ENCODE data around the gene NOP16. TPM values are rescaled to one million over a fixed set of nuclear protein-coding genes. Genes with fewer than 3 reads are reported as not detected.

Gene NOP16
- total RNA-seq, 3 donors from 2014 or later: 8.5 to 13.8 (median 12.4) TPM

DNA sequence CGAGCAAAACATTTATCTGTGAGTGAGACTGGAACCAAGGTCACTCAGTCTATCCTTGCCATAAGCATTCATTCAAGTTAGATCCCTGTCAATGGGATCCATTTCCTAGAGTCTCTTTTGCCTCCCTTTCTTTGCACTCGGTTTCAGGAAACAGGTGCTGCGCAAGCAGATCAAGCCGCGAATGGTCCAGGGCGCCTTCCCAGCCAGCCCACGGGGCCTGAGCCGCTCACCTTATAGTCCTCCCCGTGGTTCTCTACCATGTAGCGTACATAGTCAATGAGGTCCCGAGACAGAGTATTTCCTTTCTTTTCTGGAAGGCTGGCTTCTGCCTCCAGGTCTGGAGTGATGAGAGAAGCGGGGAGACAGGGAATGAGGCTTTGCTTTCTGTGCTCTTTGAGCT lies 3.4 kb downstream of the NOP16 start:
- H3K9me3 ChIP-seq: no peaks in the 10 kb centered on the region
- peaks cover 7% of the 10 kb centered on the region in 2 donors for H3K4me1 ChIP-seq
- no peak for TF ChIP-seq POLR2AphosphoS5 (IDR thresholded peaks at IDR 0.05)
- H3K4me3 ChIP-seq: no peak overlapping the region
- no peak overlapping the region for H3K27ac ChIP-seq
- H3K36me3 ChIP-seq: peaks cover 8% of the 10 kb centered on the region
- intact Hi-C loops (cut with DNase I; ENCODE audit: low total_unique reads): no loop called here
- no peaks in the 10 kb centered on the region for H3K27me3 ChIP-seq
- DNase-seq (ENCODE audit: low spot score in 2 of 2): no peak

- no peaks in the 10 kb centered on the region for H3K27me3 ChIP-seq
- intact Hi-C loops (cut with DNase I; ENCODE audit: low total_unique reads): no loop called here
- H3K36me3 ChIP-seq: peaks cover 8% of the 10 kb centered on the region
- H3K27ac ChIP-seq: no peak overlapping the region
- no peaks in the 10 kb centered on the region for H3K9me3 ChIP-seq
- no peak for DNase-seq (ENCODE audit: low spot score in 2 of 2)
- no peak overlapping the region for H3K4me3 ChIP-seq
- TF ChIP-seq POLR2AphosphoS5 (IDR thresholded peaks at IDR 0.05) (no peak), POLR2A (IDR thresholded peaks at IDR 0.05) (no peak), CTCF (IDR thresholded peaks at IDR 0.05) (no peak)
- peaks cover 7% of the 10 kb centered on the region in 2 donors for H3K4me1 ChIP-seq
These were observed 4.0 kb downstream of the NOP16 start for GRCh38 chr5:176384366-176384930.

GRCh38 chr5:176383961-176384360 lies 4.4 kb downstream of the NOP16 start:
- H3K9me3 ChIP-seq: no peaks in the 10 kb centered on the region
- peaks cover 7% of the 10 kb centered on the region in 2 donors for H3K4me1 ChIP-seq
- H3K4me3 ChIP-seq: no peak overlapping the region
- H3K36me3 ChIP-seq: peaks cover 8% of the 10 kb centered on the region
- no peak for DNase-seq (ENCODE audit: low spot score in 2 of 2)
- intact Hi-C loops (cut with DNase I; ENCODE audit: low total_unique reads): no loop called here
- no peak for TF ChIP-seq POLR2AphosphoS5 (IDR thresholded peaks at IDR 0.05)
- no peak for TF ChIP-seq CTCF (IDR thresholded peaks at IDR 0.05)
- no peak for TF ChIP-seq POLR2A (IDR thresholded peaks at IDR 0.05)
- H3K27ac ChIP-seq: no peak overlapping the region
- no peaks in the 10 kb centered on the region for H3K27me3 ChIP-seq

- H3K4me1 ChIP-seq: peaks cover 7% of the 10 kb centered on the region in 2 donors
- H3K27me3 ChIP-seq: no peaks in the 10 kb centered on the region
- H3K9me3 ChIP-seq: no peaks in the 10 kb centered on the region
- H3K4me3 ChIP-seq: no peak overlapping the region
- no peak for TF ChIP-seq CTCF (IDR thresholded peaks at IDR 0.05)
- no peak for TF ChIP-seq POLR2AphosphoS5 (IDR thresholded peaks at IDR 0.05)
- TF ChIP-seq POLR2A (IDR thresholded peaks at IDR 0.05): no peak
- no peak for DNase-seq (ENCODE audit: low spot score in 2 of 2)
- intact Hi-C loops (cut with DNase I; ENCODE audit: low total_unique reads): no loop called here
- no peak overlapping the region for H3K27ac ChIP-seq
- H3K36me3 ChIP-seq: peaks cover 8% of the 10 kb centered on the region
These were observed 5.0 kb downstream of the NOP16 start for GRCh38 chr5:176383248-176383905.

DNA sequence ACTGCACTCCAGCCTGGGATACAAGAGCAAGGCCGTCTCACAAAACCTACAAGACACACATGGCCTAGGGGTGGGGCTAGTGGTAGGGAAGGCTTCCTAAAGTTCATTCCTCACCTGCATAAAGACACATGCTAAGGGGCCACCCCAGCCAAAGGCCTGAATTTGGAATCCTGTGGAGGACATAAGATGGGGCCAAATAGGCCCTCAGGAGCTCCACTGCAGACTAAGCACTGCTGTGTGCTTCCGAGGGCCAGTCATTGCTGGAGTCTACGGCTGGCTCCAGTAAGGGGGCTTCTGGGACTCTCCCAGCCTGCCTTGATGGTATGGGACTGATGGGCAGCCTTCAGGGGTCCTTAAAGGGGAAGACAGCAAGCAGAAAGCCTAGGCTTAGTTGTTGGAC lies 5.7 kb downstream of the NOP16 start:
- Histone ChIP-seq H3K27ac (no peak overlapping the region), H3K9me3 (no peaks in the 10 kb centered on the region), H3K36me3 (peaks cover 8% of the 10 kb centered on the region), H3K4me1 (peaks cover 6 to 7% of the 10 kb centered on the region in 2 donors), H3K27me3 (no peaks in the 10 kb centered on the region), H3K4me3 (no peak overlapping the region)
- TF ChIP-seq POLR2A (IDR thresholded peaks at IDR 0.05): no peak
- TF ChIP-seq CTCF (IDR thresholded peaks at IDR 0.05): no peak
- no peak for TF ChIP-seq POLR2AphosphoS5 (IDR thresholded peaks at IDR 0.05)
- DNase-seq (ENCODE audit: low spot score in 2 of 2): no peak
- intact Hi-C loops (cut with DNase I; ENCODE audit: low total_unique reads): no loop called here
